H4 (cell line): ENCODE results near the gene FBXL4. TPM values are rescaled to one million over a fixed set of nuclear protein-coding genes. Genes with fewer than 3 reads are reported as not detected.

Source experiments
- DNase-seq: peaks from one replicate; pipeline ENCODE4 v3.0.0-alpha.2; 2015; ENCODE audit warnings: low spot score
- total RNA-seq: library from RNA; depleted of rRNA; stranded (reverse); fragments of >200 nt; shearing (Covaris generic); gene quantifications from 2 replicates; pipeline ENCODE4 v1.2.3, GENCODE V29; 2014; rRNA removed

The FBXL4 gene
- 7.9 and 8.7 TPM in 2 replicates for total RNA-seq

DNA sequence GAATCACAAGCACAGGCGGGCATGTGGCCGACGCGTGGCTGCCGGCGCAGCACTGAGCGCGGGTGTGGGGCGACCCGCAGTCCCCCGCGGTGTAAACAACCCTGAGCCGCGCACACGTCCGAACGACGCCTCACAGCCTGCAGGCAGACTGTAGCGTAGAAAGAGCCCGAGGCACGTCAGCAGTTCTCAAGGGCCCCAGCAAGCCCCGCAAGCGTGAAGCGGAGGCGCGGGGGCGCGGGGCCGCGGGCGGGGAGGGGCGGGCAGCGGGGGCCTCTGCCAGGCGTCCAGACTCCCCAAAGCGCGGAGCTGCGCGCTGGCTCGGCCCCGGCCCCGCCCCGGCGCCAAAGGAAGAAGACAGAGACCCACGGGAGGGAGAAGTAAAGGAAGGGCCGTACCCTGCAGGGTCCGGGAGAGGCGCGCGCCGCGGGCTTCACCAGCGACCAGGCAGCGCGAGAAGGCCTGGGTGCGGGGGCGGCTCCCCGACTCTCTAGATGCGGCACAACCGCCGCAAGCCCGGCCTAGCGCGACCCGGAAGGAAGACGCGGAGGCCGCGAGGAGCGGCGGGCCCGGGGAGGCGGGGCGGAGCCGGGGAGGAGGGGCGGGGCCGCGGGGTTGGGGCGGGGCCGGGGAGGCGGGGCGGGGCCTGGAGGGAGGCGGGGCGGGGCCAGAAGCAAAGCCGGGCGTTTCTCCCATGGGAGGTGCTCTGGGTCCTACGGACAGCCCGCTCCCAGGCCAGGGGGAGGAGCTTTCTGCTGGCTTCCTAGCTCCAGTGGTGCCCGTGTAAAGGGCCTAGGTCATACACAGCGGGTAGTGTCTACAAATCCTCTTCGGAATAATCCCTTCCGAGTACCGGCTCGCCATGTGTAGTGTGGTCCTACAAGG lies at the start of gene FBXL4:
TSS of gene FBXL4 (minus strand) at position 536 of the 882 bp plus-strand sequence. CDS start 20,958 bp downstream, outside the sequence.
- DNase-seq = peak; percentile 49

DNA sequence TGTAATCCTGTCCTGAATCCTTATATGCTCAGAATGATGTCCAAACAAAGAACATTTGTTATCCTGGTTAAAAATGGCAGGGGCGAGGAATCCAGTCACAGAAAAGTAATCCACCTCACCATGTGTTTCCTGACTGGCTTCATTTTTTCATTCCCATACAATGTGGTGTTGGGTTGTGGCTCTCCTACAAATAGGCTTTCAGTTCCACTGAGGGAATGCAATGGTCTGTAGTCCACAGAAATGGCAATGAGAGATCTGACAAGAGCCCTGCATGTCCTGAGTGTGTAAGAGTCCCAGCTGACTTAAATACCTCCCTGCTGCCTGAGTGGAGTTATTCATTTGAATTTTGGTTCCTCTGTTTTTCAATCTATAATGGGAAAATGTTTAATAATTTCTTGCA lies 47.4 kb upstream of the FBXL4 start:
- no peak for DNase-seq

- no peak for DNase-seq
These were observed 44.8 kb upstream of the FBXL4 start for GRCh38 chr6:98992535-98992934.

DNA sequence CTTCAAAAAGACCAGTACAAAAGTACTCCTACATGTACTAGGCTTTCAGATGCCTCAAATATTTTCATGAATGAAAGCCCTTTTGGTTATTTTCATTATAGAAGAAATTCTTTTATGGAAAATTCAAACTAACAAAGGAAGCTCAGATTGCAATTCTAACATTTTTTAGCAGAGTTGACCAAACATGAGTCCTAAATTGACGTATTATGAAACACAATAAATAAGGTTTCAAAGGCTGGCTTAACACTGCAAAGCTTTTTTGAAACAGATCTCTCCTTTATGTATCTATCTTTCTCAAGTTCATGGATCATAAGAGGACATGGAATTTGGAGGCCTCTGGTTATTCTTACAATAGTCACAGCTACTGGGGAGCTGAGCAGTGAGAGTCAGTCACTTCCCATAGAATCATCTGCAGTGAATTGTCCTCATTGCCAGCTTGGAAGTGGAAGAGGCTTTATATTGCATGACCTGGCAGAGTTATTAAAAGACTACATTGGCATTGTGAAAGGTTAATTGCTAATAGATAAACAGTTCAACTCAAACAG lies 38.4 kb upstream of the FBXL4 start:
- DNase-seq = no peak

- no peak for DNase-seq
These were observed 37.6 kb upstream of the FBXL4 start for GRCh38 chr6:98985391-98985790.

- no peak for DNase-seq
These were observed 36.4 kb upstream of the FBXL4 start for GRCh38 chr6:98984121-98984520.

DNA sequence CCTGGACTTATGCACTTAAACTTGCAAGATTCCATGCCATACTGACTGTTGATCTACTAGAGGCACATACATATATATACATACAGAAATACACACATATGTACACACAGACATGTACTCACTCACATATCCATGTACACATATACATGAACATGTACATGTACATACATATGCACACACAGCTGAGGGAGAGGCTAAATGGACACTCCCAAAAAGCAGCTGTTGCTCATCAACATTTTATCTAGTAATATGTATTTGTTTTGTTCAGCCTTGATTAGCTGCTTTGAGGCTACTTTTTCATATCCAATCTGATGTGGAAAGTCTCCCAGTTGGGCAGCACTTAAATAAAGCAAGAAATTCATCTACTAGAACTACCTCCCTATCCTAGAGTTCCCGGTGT lies 33.7 kb upstream of the FBXL4 start:
- DNase-seq = no peak

GRCh38 chr6:98980819-98981218 lies 33.1 kb upstream of the FBXL4 start:
- no peak for DNase-seq

GRCh38 chr6:98977671-98978292 lies 30.0 kb upstream of the FBXL4 start:
- no peak for DNase-seq

DNA sequence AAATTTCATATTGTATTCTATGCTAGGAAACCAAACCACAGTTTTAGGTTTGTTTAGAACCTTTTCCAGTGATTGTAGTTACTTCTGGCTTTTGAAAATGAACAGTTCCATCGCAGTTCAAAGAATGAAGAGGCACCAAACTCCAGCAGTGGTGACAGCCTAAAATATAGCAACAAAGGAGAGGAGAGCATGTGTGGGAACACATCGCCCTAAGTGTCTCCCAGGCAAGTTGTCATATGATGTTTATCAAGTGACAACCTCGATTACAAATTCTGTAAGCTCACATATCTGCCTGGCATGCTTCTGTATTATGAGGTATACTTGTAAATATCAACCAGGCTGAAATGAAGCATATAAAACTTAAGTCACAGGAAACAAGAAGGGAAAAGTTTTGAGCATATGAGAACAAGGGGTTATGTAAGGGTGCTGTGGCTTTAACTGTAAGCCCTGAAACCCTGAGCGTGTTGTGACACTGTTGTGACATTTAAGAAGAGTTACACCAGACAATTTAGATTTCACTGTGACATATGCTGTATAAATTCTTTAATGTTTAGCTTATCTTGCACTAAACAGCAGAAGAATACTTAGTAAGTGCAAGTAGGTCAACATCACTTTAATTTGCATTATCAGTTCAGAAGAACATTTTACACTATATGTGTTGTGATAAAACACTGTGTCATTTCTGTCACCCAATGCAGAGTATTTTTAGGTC lies 29.1 kb upstream of the FBXL4 start:
- no peak for DNase-seq

DNA sequence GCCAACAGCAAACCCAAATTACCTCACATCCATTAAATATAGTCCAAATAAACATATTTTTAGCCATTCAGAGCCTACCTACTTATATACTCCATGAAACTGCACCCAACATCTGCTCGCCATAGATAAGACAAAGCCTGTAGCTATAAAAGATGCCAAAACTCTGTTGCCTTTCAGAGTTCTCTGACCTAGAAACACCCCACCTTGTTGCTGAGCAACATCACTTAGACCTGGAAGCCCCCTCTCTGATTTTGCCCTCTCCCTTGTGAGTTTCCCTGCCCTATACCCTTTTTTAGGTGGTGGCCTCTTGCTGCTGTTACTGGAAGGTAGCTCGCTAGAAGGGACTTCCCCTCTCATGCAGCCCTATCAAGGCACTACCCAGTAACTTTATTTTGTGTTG lies 27.7 kb upstream of the FBXL4 start:
- no peak for DNase-seq

DNA sequence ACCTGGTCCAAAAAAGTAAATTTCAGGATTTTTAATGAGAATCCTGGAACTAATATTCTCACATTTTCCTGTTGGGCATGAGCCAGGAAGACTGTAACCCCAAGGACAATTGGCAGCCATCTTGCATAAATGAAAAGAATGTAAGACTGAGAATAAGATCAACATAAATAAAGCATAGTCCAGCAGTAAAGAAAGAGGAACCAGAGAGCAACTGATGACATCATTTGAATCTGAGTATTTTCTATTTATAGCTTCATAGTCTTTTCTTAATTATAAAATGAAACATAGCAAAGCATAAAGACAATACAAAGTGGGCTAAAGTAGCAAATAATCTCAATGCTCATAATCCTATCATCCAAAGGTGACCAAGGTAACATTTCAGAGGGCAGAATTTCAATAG lies 26.6 kb upstream of the FBXL4 start:
- DNase-seq = no peak

- DNase-seq = no peak
These were observed 25.8 kb upstream of the FBXL4 start for GRCh38 chr6:98973571-98973970.

DNA sequence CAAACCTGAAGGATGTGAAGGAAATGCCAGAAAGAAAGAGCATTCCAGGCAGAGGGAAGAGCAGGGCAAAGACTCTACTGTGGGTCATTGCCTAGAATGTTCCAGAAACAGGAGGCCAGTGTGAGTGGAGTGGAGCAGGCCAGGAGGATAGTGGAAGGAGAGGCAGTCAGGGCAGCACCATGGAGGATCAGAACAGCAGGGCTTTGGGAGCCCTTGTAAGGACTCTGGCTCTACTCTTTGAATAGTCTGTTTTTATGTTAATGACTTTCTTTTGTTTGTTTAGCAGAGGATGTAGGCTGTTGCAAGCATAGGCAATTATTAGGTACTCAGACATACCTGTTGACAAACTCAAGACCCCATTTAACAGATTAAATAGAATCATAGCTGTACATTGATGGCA lies 23.6 kb upstream of the FBXL4 start:
- DNase-seq = no peak

- DNase-seq = no peak
These were observed 22.7 kb upstream of the FBXL4 start for GRCh38 chr6:98970469-98970868.

DNA sequence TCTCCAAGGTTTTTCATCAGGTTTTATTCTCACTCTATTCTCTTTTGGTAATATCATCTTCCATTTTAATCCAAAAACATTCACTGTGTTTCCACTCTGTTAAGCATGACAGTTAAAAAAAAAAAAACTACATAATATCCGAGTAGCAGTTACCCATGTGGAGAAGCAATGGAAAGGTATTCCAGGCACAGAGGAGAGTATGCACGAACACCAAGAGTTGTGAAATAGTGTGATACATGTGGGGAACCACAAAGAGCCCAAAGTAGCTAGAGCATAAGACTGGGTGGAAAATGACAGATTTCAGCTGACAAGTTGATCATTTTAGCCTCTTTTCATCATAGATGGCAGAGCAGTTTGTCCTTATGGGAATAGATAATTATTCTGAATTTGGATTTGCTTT lies 19.9 kb upstream of the FBXL4 start:
- DNase-seq = no peak

DNA sequence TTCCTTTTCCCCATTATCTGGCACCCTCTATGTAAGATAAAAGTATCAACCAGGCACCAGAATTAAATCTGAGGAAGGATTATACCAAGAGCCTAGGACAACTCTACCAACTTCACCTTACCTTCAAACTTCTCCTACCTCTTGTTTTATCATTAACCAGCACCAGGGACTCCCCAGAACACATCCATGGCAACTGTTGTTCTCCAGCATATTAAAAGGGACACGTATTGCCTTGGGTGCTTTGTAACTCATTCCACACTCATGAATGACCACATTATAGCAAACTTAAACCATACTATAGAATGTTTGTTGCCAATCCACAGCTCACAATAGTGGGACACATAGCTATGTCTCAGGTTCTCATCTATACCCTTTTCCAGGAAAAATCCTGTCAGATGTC lies 11.9 kb upstream of the FBXL4 start:
- DNase-seq = no peak

- DNase-seq = no peak
These were observed 11.0 kb upstream of the FBXL4 start for GRCh38 chr6:98958776-98959175.

GRCh38 chr6:98957450-98957849 lies 9.7 kb upstream of the FBXL4 start:
- DNase-seq = peak; percentile 59

- no peak for DNase-seq
These were observed 1.8 kb upstream of the FBXL4 start for GRCh38 chr6:98949589-98949988.

DNA sequence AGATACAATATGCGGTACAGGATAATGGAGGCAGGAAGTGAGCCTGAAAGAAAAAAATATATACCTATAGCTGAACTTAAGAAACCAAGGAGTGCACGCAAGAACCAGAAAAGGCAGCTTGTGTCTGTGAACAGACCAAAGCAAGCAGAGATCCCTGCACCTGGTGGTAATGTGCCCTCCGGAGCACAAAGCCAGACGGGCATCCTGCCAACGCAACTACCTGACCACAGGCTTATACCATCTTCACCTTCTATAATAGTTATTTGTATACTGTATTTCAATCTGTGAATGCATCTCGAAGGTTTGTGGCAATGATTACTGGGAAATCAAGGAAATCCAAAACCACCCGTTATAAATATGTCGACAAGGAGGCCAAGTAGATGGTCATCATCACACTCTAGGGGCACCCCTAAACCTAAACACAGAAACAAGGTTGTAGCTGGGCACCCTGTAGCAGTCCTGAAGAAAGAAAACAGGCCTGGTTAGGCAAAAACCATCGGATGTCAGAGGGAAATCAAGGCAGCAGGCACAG lies 801 bp downstream of the FBXL4 start:
- DNase-seq = peak; percentile 3

DNA sequence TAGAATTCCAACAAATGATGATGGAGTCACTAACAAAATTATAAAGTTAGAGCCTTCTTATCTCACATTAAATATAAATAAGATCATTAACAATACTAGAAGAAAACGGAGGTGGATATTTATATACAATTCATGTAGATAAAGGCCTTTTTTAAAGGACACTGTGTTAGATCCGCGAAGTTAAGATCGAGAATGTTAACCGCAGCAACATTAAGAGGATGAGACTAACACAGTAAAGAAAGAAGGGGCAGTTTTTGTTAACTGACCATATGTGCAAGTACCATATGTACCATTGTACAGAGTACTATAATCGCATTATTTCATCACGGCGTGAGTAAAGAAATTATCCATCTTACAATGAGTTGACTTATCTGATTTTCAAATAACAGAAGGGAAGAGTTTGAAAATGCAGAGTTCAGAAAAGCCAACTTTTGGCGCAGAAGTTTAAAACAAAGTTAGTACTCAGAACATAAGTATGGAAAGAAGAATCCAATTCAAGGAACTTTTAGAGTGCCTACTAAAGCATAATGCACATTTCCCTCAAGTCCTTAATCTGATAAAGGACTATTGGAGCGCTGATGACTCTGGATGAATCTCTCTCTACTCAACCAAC lies 1.4 kb downstream of the FBXL4 start:
- no peak for DNase-seq
